ENCODE results near the gene FFAR1.

DNA sequence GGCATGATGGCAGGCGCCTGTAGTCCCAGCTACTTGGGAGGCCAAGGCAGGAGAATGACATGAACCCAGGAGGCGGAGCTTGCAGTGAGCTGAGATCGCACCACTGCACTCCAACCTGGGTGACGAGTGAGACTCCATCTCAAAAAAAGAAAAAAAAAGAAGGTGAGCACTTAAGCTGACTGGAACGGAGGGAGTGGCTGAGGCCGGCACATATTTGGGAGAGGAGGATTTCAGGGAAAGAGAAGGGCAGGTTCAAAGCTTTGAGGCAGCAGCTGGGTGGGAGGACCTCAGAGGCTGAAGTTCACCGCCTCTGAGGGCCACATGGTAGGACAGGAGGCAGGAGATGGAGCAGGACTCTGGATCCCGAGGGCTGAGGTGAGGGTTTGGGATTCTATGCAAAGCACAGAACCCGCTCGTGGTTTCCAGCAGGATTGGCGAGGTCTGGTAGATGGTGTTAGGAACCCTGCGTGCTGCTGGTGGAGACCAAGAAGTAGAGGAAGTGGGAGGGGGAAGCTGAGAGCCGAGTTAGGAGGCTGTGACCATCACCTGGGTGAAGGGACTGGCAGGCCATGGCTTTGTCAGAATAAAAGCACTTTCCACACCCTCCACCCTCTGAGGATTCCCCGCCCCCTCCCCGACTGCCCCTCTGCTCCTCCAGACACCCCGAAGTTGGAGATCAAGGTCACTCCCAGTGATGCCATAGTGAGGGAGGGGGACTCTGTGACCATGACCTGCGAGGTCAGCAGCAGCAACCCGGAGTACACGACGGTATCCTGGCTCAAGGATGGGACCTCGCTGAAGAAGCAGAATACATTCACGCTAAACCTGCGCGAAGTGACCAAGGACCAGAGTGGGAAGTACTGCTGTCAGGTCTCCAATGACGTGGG, 10.4 kb upstream of the FFAR1 start:
- TF ChIP-seq, protein P1, sequence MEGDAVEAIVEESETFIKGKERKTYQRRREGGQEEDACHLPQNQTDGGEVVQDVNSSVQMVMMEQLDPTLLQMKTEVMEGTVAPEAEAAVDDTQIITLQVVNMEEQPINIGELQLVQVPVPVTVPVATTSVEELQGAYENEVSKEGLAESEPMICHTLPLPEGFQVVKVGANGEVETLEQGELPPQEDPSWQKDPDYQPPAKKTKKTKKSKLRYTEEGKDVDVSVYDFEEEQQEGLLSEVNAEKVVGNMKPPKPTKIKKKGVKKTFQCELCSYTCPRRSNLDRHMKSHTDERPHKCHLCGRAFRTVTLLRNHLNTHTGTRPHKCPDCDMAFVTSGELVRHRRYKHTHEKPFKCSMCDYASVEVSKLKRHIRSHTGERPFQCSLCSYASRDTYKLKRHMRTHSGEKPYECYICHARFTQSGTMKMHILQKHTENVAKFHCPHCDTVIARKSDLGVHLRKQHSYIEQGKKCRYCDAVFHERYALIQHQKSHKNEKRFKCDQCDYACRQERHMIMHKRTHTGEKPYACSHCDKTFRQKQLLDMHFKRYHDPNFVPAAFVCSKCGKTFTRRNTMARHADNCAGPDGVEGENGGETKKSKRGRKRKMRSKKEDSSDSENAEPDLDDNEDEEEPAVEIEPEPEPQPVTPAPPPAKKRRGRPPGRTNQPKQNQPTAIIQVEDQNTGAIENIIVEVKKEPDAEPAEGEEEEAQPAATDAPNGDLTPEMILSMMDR (IDR thresholded peaks at IDR 0.05) = no peak
- no peak for TF ChIP-seq ZFX (IDR thresholded peaks at IDR 0.05; ENCODE audit: borderline replicate concordance)

Measured in 22Rv1 (cell line).